HG03103 (cell line): ENCODE measurements around the gene RAD18.

ENCODE experiments used
- ATAC-seq: cut with Tn5 transposase; IDR thresholded peaks from one replicate; pipeline ENCODE4 v1.9.1; 2021; ENCODE audit warnings: low read depth; ENCODE audit not compliant: unreplicated experiment

The RAD18 gene

DNA sequence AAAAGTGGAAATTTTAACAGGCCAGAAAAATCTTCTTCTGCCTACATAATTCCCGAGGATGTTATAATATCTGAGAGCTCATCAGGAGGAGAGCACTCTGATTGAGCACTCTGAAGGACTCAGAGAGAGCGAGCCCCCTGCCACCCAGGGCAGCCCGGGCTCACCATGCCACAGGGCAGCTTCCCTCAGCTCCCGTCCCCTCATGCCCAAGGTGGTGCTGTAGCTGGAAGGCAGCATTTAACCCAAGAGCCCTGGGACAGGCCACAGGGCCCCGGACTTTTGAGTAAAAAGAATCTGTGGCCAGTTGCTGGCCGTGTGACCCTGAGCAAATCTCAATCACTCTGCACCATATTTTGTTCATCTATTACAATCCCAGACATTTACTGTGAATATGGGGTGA lies 23.5 kb upstream of the RAD18 start:
- no peak for ATAC-seq

GRCh38 chr3:8985876-8986275 lies 22.6 kb upstream of the RAD18 start:
- ATAC-seq: no peak

DNA sequence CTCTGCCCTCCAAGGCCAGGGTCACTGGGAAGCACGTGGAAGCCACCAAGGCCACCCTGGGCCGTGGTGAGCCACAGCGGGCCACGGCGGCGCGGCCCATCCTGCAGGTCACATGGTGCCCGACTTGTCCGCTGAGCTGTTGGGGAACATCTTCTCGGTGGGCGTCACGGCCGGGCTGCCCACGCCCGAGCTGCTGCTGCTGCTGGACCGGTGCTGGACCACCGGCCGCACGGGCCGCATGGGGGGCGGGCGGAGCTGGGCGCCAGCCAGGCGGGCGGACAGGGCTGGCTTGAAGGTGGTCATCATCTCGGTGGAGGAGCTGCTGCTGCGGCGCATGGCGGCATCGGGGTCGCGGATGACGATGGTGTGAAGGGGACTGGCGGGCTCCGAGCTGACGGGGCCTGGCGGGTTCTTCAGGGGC lies 22.1 kb upstream of the RAD18 start:
- no peak for ATAC-seq

GRCh38 chr3:8984526-8984925 lies 21.3 kb upstream of the RAD18 start:
- ATAC-seq: no peak

GRCh38 chr3:8984081-8984480 lies 20.8 kb upstream of the RAD18 start:
- no peak for ATAC-seq

DNA sequence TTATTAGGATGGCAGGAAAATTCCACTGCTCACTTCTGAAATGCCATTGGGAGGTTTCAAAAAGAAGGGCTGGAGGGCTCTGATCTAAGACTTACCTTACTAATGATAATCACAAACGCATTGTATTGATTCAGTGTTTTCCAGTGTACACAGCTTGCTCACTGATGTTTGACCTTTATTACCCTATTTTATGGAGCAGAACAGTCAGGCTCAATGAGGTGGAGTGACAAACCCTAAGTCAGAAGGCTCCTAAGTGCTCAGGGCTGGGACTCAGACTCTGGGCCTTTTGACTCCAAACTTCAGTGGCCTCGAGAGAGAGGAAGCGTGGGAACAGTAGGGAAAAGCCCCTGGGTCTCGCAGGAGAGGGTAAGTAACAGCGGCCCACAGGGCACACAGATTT lies 20.3 kb upstream of the RAD18 start:
- no peak for ATAC-seq

GRCh38 chr3:8983026-8983425 lies 19.8 kb upstream of the RAD18 start:
- ATAC-seq: no peak

GRCh38 chr3:8982509-8982908 lies 19.2 kb upstream of the RAD18 start:
- no peak for ATAC-seq

GRCh38 chr3:8981700-8982099 lies 18.4 kb upstream of the RAD18 start:
- no peak for ATAC-seq

- ATAC-seq: no peak
These were observed 18.0 kb upstream of the RAD18 start for GRCh38 chr3:8981296-8981695.

- ATAC-seq: no peak
These were observed 17.5 kb upstream of the RAD18 start for GRCh38 chr3:8980756-8981257.

DNA sequence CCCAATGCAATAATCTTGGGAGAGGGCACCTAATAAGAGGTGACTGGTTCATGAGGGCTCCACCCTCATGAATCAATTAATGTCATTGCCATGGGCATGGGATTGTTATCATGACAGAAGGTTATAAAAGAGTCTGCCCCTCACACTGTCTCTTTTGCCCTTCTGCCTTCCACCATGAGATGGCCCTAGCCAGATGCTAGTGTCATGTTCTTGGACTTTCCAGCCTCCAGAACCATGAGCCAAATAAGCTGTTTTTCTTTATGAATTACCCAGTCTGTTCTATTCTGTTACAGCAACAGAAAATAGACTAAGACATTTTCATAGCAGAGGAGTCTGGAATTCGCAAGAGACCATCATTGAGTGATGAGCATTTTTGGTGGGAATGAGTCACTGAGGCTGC lies 16.0 kb upstream of the RAD18 start:
- no peak for ATAC-seq

DNA sequence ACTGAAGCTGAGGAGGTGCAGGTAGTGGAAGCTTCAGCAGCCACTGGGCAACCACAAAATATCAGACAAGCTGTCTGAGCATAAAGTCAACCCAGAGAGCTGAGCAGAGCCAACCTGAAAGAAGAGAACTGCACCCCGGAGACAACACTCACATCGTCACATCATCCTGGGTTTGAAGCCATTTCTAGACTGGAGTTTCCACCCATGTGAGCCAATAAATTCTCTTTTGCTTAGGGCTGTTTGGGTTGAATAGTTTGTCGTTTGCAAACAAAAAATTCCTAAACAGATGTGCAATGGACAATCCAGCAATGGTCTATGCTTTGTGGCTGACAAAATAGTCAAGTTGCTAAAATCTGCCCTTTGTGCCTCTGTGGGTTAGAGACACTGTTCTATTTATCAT lies 15.3 kb upstream of the RAD18 start:
- ATAC-seq: no peak

DNA sequence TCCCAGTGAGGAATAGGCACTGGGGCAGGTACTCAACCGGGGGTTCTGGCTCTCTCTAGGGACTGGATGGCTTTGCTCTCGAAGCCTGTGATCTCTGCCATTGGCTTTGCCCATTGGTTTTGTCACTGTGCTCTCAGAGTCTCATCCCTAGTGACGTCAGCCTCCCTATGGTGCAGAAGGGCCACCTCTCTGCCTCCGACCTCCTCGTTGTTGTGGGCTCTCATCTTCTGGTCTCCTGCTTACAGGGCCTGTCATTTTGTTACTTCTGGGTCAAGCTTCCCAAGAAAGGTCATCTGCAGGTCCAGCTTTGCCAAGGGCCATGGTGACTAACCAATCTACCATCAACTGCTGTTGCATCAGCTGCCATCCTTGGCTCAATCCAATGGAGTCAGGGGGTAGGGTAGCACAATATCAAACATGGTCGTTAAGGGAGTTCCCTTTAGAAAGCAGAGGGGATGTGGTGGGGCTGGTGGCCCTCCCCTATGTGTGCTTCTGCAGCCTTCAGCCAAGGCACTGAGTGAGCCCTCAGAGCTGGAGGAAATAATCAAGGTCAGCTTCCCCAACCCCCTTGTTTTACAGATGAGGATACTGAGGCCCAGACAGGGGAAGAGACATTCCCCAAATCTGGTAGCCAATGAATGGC lies 13.4 kb upstream of the RAD18 start:
- no peak for ATAC-seq

- no peak for ATAC-seq
These were observed 12.1 kb upstream of the RAD18 start for GRCh38 chr3:8975081-8976020.

- ATAC-seq: no peak
These were observed 11.2 kb upstream of the RAD18 start for GRCh38 chr3:8974458-8974857.

DNA sequence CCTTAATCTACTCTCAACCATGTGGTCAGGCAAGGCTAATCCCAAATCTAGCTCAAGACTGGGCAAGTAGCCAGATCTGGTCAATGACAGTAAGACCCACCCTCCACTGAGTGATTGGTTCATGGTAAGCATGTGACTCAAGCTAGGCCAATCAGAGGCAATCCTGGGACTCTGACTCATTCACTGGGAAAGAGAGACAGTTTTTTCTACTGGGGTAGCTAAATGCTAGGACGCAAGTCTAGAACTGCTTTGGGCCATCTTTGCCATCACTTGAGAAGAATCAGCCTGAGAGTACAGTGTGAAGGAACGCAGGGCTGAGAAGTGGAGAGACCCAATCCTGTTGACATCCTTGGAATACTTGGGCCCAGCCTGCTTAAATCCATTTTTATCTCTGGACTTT lies 9.4 kb upstream of the RAD18 start:
- ATAC-seq: no peak

GRCh38 chr3:8970971-8971589 lies 7.8 kb upstream of the RAD18 start:
- no peak for ATAC-seq

- ATAC-seq: no peak
These were observed 6.0 kb upstream of the RAD18 start for GRCh38 chr3:8969241-8969640.

GRCh38 chr3:8968375-8968882 lies 5.2 kb upstream of the RAD18 start:
- no peak for ATAC-seq

DNA sequence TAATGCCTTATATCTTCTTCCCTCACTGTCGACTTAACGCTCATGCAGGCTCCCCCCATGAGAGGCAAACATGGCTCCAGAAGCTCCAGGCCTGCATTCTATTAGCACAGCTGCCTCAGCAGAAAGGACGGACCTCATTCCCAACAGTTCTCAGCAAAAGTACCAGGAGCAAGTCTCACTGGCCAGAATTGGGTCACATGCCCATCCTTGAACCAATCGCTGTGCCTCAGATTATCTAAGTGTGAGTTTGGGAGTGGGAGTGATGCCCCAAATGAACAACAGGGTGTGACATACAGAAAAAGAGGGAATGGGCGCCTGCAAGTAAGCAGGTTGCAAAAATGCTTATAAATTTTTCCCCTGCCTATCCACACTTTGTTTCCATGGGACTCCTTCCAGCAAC lies 4.3 kb upstream of the RAD18 start:
- ATAC-seq: no peak
